Hepatocyte (in vitro differentiated cells): Measurements from ENCODE around the gene MPC1. TPM values are rescaled to one million over a fixed set of nuclear protein-coding genes. Genes with fewer than 3 reads are reported as not detected.

Source experiments
- DNase-seq: peaks from one replicate; pipeline ENCODE4 v3.0.0-alpha.2; 2016; ENCODE audit warnings: low spot score
- H2AFZ ChIP-seq: fragments of 200-600 bp; sonication (generic); 2 replicates; pipeline ENCODE4 v1.6.0; 2016; ENCODE audit warnings: antibody characterized with exemption, mild to moderate bottlenecking
- H3K27ac ChIP-seq: fragments of 200-600 bp; sonication (generic); 2 replicates; pipeline ENCODE4 v1.5.1; 2016; ENCODE audit warnings: mild to moderate bottlenecking
- H3K27me3 ChIP-seq: fragments of 200-600 bp; sonication (generic); 2 replicates; pipeline ENCODE4 v1.6.1; 2016
- H3K36me3 ChIP-seq: fragments of 200-600 bp; sonication (generic); replicated peaks from 2 replicates; pipeline ENCODE4 v1.5.1; 2016; ENCODE audit warnings: low read depth; ENCODE audit not compliant: insufficient read depth
- H3K4me1 ChIP-seq: fragments of 200-600 bp; sonication (generic); 2 replicates; pipeline ENCODE4 v1.5.1; 2016; ENCODE audit warnings: mild to moderate bottlenecking, moderate library complexity; ENCODE audit not compliant: insufficient read depth
- H3K4me2 ChIP-seq: fragments of 200-600 bp; sonication (generic); 2 replicates; pipeline ENCODE4 v1.6.0; 2016
- H3K4me3 ChIP-seq: fragments of 200-600 bp; sonication (generic); 2 replicates; pipeline ENCODE4 v1.5.1; 2016; ENCODE audit warnings: mild to moderate bottlenecking
- H3K79me2 ChIP-seq: fragments of 200-600 bp; sonication (generic); 2 replicates; pipeline ENCODE4 v1.6.0; 2017; ENCODE audit warnings: mild to moderate bottlenecking
- H3K9me2 ChIP-seq: fragments of 200-600 bp; sonication (generic); replicated peaks from 2 replicates; pipeline ENCODE4 v1.6.0; 2017; ENCODE audit warnings: mild to moderate bottlenecking; ENCODE audit not compliant: insufficient read depth
- H3K9me3 ChIP-seq: fragments of 200-600 bp; sonication (generic); 2 replicates; pipeline ENCODE4 v1.5.1; 2016; ENCODE audit warnings: low read depth, mild to moderate bottlenecking
- H4K20me1 ChIP-seq: fragments of 200-600 bp; sonication (generic); 2 replicates; pipeline ENCODE4 v1.6.0; 2016; ENCODE audit warnings: mild to moderate bottlenecking; ENCODE audit not compliant: insufficient read depth, poor library complexity, severe bottlenecking
- CTCF ChIP-seq: fragments of 200-600 bp; sonication (generic); IDR thresholded peaks from 2 replicates; pipeline ENCODE4 v1.5.1; 2016; ENCODE audit warnings: antibody characterized with exemption, mild to moderate bottlenecking; ENCODE audit not compliant: poor library complexity
- EZH2 ChIP-seq: fragments of 200-600 bp; sonication (generic); IDR thresholded peaks from 2 replicates; pipeline ENCODE4 v1.6.1; 2016; ENCODE audit warnings: antibody characterized with exemption, mild to moderate bottlenecking, borderline replicate concordance
- EZH2phosphoT487 ChIP-seq: fragments of 200-600 bp; sonication (generic); IDR thresholded peaks from one replicate; pipeline ENCODE4 v1.6.1; 2018; ENCODE audit warnings: antibody characterized with exemption, mild to moderate bottlenecking, low read depth, moderate library complexity; ENCODE audit not compliant: unreplicated experiment, severe bottlenecking
- WGBS: methylation state at CpG from one replicate; pipeline ENCODE4 v1.1.6; 2016; ENCODE audit warnings: low lambda C conversion rate; ENCODE audit errors: missing lambda C conversion rate; 5-methylcytosine and 5-hydroxymethylcytosine counted together
- polyA plus RNA-seq: library from polyadenylated mRNA; unstranded; fragments of >200 nt; fragmentation: Nextera tagmentation; extraction: Ambion mirVana; gene quantifications from 2 replicates; pipeline ENCODE4 v1.2.1, GENCODE V29; 2016
- total RNA-seq: library from RNA; depleted of rRNA; stranded (reverse); fragments of >200 nt; gene quantifications from 2 replicates; pipeline ENCODE4 v1.2.3, GENCODE V29; 2014

The MPC1 gene
- total and polyA plus RNA-seq, 2 experiments from 2014 or later: 70.2 to 75.4 TPM

GRCh38 chr6:166415833-166416347 lies 33.1 kb upstream of the MPC1 start:
- no peak for DNase-seq
- no peak for TF ChIP-seq CTCF
- TF ChIP-seq EZH2phosphoT487: no peak
- TF ChIP-seq EZH2: no peak
- Histone ChIP-seq H3K4me3 (no peak overlapping the region), H3K4me2 (no peak overlapping the region), H3K27ac (no peak overlapping the region), H3K79me2 (no peaks in the 10 kb centered on the region), H3K27me3 (no peaks in the 10 kb centered on the region), H2AFZ (no peak overlapping the region), H3K9me2 (no peaks in the 10 kb centered on the region), H3K36me3 (no peaks in the 10 kb centered on the region), H3K9me3 (no peaks in the 10 kb centered on the region), H3K4me1 (no peaks in the 10 kb centered on the region), H4K20me1 (no peaks in the 10 kb centered on the region)
- 71% methylated on average over 5 of the region's 5 CpGs for WGBS

- WGBS: 97% methylated on average over 5 of the region's 5 CpGs
- no peak for DNase-seq
- no peaks in the 10 kb centered on the region for H3K36me3 ChIP-seq
- no peaks in the 10 kb centered on the region for H4K20me1 ChIP-seq
- no peak overlapping the region for H2AFZ ChIP-seq
- H3K4me2 ChIP-seq: no peak overlapping the region
- no peak overlapping the region for H3K27ac ChIP-seq
- H3K9me2 ChIP-seq: no peaks in the 10 kb centered on the region
- H3K4me1 ChIP-seq: no peaks in the 10 kb centered on the region
- H3K79me2 ChIP-seq: no peaks in the 10 kb centered on the region
- no peaks in the 10 kb centered on the region for H3K9me3 ChIP-seq
- TF ChIP-seq CTCF (no peak), EZH2 (no peak), EZH2phosphoT487 (no peak)
- H3K27me3 ChIP-seq: no peaks in the 10 kb centered on the region
- no peak overlapping the region for H3K4me3 ChIP-seq
These were observed 32.6 kb upstream of the MPC1 start for GRCh38 chr6:166415306-166415705.

GRCh38 chr6:166413491-166413951 lies 30.8 kb upstream of the MPC1 start:
- H3K4me2 ChIP-seq: no peak overlapping the region
- no peak for TF ChIP-seq EZH2phosphoT487
- TF ChIP-seq CTCF: no peak
- TF ChIP-seq EZH2: no peak
- no peaks in the 10 kb centered on the region for H3K36me3 ChIP-seq
- no peak overlapping the region for H2AFZ ChIP-seq
- no peaks in the 10 kb centered on the region for H3K27me3 ChIP-seq
- H3K79me2 ChIP-seq: no peaks in the 10 kb centered on the region
- DNase-seq: no peak
- H3K9me3 ChIP-seq: no peaks in the 10 kb centered on the region
- WGBS: 96% methylated on average over 17 of the region's 17 CpGs
- H3K4me3 ChIP-seq: no peak overlapping the region
- H4K20me1 ChIP-seq: no peaks in the 10 kb centered on the region
- H3K9me2 ChIP-seq: no peaks in the 10 kb centered on the region
- no peaks in the 10 kb centered on the region for H3K4me1 ChIP-seq
- no peak overlapping the region for H3K27ac ChIP-seq

- Histone ChIP-seq H3K9me3 (no peaks in the 10 kb centered on the region), H3K27ac (no peak overlapping the region), H3K4me1 (no peaks in the 10 kb centered on the region), H3K9me2 (no peaks in the 10 kb centered on the region), H3K79me2 (no peaks in the 10 kb centered on the region), H3K4me2 (no peak overlapping the region), H3K4me3 (no peak overlapping the region), H4K20me1 (no peaks in the 10 kb centered on the region), H3K36me3 (no peaks in the 10 kb centered on the region), H3K27me3 (no peaks in the 10 kb centered on the region), H2AFZ (no peak overlapping the region)
- 95% methylated on average over 13 of the region's 13 CpGs for WGBS
- no peak for DNase-seq
- no peak for TF ChIP-seq EZH2phosphoT487
- no peak for TF ChIP-seq CTCF
- no peak for TF ChIP-seq EZH2
These were observed 30.2 kb upstream of the MPC1 start for GRCh38 chr6:166412911-166413384.
